ENCODE data around the gene PEX11A. TPM values are rescaled to one million over a fixed set of nuclear protein-coding genes. Genes with fewer than 3 reads are reported as not detected.
"Not testable (repeated sequence)": the region's sequence is repeated elsewhere in the genome, so short reads cannot be mapped to it uniquely, and the experiment has no call there.

Gene PEX11A
- total RNA-seq, 2 donors from 2014 or later = 3.1 to 3.2 TPM

DNA sequence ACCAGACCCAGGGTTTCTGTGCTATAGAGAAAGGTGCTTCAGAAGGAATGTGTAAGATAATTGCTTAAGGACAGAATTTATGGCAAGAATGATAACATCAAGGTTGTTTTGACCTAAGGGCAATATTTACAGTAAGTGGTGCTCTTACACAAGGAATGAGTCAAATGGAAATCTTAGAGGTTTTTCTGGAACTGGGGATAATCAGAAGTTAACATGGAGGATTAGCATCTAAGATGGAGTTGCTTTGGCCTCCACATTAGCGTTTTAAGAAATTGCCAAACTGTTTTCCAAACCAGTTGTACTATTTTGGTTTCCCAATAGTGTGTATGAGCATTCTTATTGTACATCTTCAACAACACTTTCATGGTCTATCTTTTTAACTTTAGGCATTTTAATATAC, 3.1 kb upstream of the PEX11A start:
- no peak for ATAC-seq
- no peak for DNase-seq (ENCODE audit: low spot score)
- H3K27ac Mint-ChIP-seq = no peak overlapping the region
- no peaks in the 10 kb centered on the region for H3K36me3 Mint-ChIP-seq
- H3K9me3 Mint-ChIP-seq = no peaks in the 10 kb centered on the region
- peaks cover 0 to 8% of the 10 kb centered on the region in 2 donors for H3K27me3 Mint-ChIP-seq
- peaks cover 4 to 15% of the 10 kb centered on the region in 2 donors for H3K4me1 Mint-ChIP-seq (ENCODE audit: low read depth in 2 of 2)
- no peak overlapping the region for H3K4me3 Mint-ChIP-seq

GRCh38 chr15:89693091-89693490, 2.5 kb upstream of the PEX11A start:
- DNase-seq (ENCODE audit: low spot score) = no peak
- Mint-ChIP-seq H3K4me1 (ENCODE audit: low read depth in 2 of 2) (peaks cover 4 to 15% of the 10 kb centered on the region in 2 donors), H3K36me3 (no peaks in the 10 kb centered on the region), H3K27me3 (peaks cover 0 to 8% of the 10 kb centered on the region in 2 donors), H3K4me3 (no peak overlapping the region), H3K9me3 (no peaks in the 10 kb centered on the region), H3K27ac (no peak overlapping the region)
- ATAC-seq = no peak

- peak overlapping the region; percentile 70 to 84 for H3K27ac Mint-ChIP-seq
- H3K36me3 Mint-ChIP-seq, ATAC-seq: not testable (repeated sequence)
These were observed 651 bp downstream of the PEX11A start for GRCh38 chr15:89689930-89690275.

GRCh38 chr15:89686522-89686921, 4.0 kb downstream of the PEX11A start:
- ATAC-seq (no peak), DNase-seq (ENCODE audit: low spot score) (no peak)
- Mint-ChIP-seq H3K4me1 (ENCODE audit: low read depth in 2 of 2) (peaks cover 4 to 15% of the 10 kb centered on the region in 2 donors), H3K27me3 (no peaks in the 10 kb centered on the region), H3K4me3 (no peak overlapping the region), H3K36me3 (peaks cover 5% of the 10 kb centered on the region), H3K9me3 (no peaks in the 10 kb centered on the region), H3K27ac (no peak overlapping the region)

More at GRCh38 chr15:89689930-89690275, 651 bp downstream of the PEX11A start:
- DNase-seq (ENCODE audit: low spot score); H3K27me3 Mint-ChIP-seq; H3K9me3 Mint-ChIP-seq: not testable (repeated sequence)
- Mint-ChIP-seq H3K4me1 (ENCODE audit: low read depth in 2 of 2) (peaks cover 4 to 15% of the 10 kb centered on the region in 2 donors), H3K4me3 (peak overlapping the region; percentile 88)

DNA sequence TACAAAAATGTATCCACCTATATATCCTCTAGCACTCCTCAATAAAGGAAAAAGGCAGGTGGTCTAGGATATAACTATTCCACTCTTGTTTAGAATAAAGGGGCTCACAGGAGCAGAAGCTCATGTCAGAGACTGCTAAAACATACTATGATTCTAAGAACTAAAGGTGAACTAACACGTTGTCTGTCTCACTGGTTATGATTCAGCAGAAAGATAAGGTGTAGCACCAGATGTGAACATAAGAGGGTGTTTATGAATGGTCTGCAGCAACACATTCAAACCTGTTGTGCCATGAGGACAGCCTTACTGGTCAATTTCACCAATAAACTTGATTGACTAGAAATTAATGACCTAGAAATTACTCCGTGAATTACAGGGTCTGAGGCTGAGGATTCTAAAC, 4.6 kb downstream of the PEX11A start:
- no peak overlapping the region for H3K4me3 Mint-ChIP-seq

DNA sequence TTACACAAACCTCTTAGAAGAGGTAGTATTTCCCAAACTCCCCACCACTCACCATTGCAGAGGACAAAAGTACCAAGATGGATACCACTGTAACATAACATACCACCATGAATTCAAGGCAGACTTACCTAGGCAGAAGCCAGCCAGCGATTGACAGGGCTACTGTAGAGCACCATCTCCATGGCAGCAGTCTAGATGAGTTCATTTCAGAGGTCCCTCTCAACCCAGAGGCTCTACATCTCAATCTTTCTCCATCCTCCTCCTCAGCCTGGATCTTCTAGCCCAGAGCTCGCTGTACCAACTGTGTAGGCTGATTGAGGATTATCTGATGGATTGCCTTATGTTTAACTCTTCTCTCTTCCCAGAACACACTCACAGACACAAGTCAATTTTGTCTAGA, 9.4 kb downstream of the PEX11A start:
- Mint-ChIP-seq H3K4me1 (ENCODE audit: low read depth in 2 of 2) (no peaks in the 10 kb centered on the region), H3K4me3 (no peak overlapping the region), H3K27ac (no peak overlapping the region), H3K9me3 (no peaks in the 10 kb centered on the region), H3K27me3 (no peaks in the 10 kb centered on the region), H3K36me3 (peaks cover 5% of the 10 kb centered on the region)
- ATAC-seq (no peak), DNase-seq (ENCODE audit: low spot score) (no peak)

More for the DNA sequence above, 4.6 kb downstream of the PEX11A start:
- no peak for DNase-seq (ENCODE audit: low spot score)
- Mint-ChIP-seq H3K27ac (no peak overlapping the region), H3K9me3 (no peaks in the 10 kb centered on the region), H3K36me3 (peaks cover 5% of the 10 kb centered on the region), H3K4me1 (ENCODE audit: low read depth in 2 of 2) (peaks cover 2 to 12% of the 10 kb centered on the region in 2 donors), H3K27me3 (no peaks in the 10 kb centered on the region)
- no peak for ATAC-seq

DNA sequence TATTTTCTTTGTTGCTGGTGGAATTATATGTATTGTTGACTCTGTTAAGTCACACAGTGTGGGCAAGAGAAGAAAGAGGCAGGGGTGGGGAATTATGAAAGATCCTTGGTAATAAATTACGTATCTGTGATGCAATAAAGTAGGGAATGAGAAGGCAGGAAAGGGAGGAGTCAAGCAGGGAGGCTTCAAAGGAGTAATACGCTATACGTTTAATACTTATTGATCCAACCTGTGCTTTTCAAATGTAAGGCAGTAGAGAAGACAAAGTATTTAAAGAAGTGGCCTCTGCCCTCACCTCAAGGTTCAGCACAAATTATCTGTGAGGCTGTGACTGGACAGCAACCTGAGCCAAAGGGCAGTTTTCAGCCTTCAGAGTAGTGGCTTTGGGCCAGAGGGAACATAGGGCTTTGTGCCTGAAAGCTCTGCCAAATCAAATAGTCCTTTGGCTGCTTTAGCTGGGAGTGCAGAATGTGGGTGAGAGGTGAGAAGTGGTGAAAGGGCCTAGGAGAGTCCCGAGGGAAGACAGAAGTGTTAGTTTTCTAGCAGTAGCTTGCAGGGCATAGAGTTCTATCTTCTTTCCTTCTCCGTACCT, 10.2 kb downstream of the PEX11A start:
- H3K27ac Mint-ChIP-seq = no peak overlapping the region
- ATAC-seq (no peak), DNase-seq (ENCODE audit: low spot score) (no peak)
- no peaks in the 10 kb centered on the region for H3K27me3 Mint-ChIP-seq
- H3K9me3 Mint-ChIP-seq = no peaks in the 10 kb centered on the region
- no peak overlapping the region for H3K4me3 Mint-ChIP-seq
- H3K4me1 Mint-ChIP-seq (ENCODE audit: low read depth in 2 of 2) = no peaks in the 10 kb centered on the region
- peaks cover 1% of the 10 kb centered on the region for H3K36me3 Mint-ChIP-seq

GRCh38 chr15:89679212-89679611, 11.3 kb downstream of the PEX11A start, which contains the start of gene PLIN1:
Gene PLIN1, minus strand, starts transcription at chr15:89679367. Its CDS starts 1,878 bp downstream, at chr15:89677489.
- H3K36me3 Mint-ChIP-seq = no peaks in the 10 kb centered on the region
- no peaks in the 10 kb centered on the region for H3K27me3 Mint-ChIP-seq
- no peak for DNase-seq (ENCODE audit: low spot score)
- ATAC-seq = no peak
- no peaks in the 10 kb centered on the region for H3K9me3 Mint-ChIP-seq
- no peak within 1 kb of the TSS for H3K4me3 Mint-ChIP-seq
- H3K4me1 Mint-ChIP-seq (ENCODE audit: low read depth in 2 of 2) = no peaks in the 10 kb centered on the region
- no peak within 1 kb of the TSS for H3K27ac Mint-ChIP-seq

GRCh38 chr15:89677381-89677780, 13.2 kb downstream of the PEX11A start:
- H3K9me3 Mint-ChIP-seq = no peaks in the 10 kb centered on the region
- no peaks in the 10 kb centered on the region for H3K4me1 Mint-ChIP-seq (ENCODE audit: low read depth in 2 of 2)
- no peak overlapping the region for H3K27ac Mint-ChIP-seq

GRCh38 chr15:89675606-89676005, 14.9 kb downstream of the PEX11A start:
- DNase-seq (ENCODE audit: low spot score) (no peak), ATAC-seq (no peak)
- Mint-ChIP-seq H3K4me1 (ENCODE audit: low read depth in 2 of 2) (no peaks in the 10 kb centered on the region), H3K27ac (no peak overlapping the region), H3K36me3 (no peaks in the 10 kb centered on the region), H3K9me3 (no peaks in the 10 kb centered on the region), H3K27me3 (peaks cover 0 to 3% of the 10 kb centered on the region in 2 donors), H3K4me3 (no peak overlapping the region)

More at GRCh38 chr15:89677381-89677780, 13.2 kb downstream of the PEX11A start:
- Mint-ChIP-seq H3K27me3 (peaks cover 0 to 3% of the 10 kb centered on the region in 2 donors), H3K4me3 (no peak overlapping the region), H3K36me3 (no peaks in the 10 kb centered on the region)
- ATAC-seq (no peak), DNase-seq (ENCODE audit: low spot score) (no peak)

DNA sequence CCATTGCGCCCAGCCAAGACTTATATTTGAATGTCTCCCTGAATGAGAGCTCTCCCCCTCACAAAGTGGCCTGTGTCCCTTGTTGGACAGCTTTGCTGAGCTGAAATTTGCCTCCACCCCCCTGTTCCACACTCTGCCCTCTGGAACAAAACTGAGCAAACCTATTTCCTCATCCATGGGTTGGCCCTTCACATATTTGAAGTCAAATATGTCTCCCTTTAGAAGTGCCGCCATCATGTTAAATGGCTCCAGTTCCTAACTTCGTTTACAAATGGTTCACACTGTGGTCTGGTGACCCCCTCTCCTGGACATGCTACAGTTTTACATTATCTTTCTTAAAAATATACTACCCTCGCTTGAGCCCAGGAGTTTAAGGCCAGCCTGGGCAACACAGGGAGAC, 16.0 kb downstream of the PEX11A start:
- Mint-ChIP-seq H3K27ac (no peak overlapping the region), H3K4me3 (no peak overlapping the region), H3K36me3 (no peaks in the 10 kb centered on the region), H3K4me1 (ENCODE audit: low read depth in 2 of 2) (no peaks in the 10 kb centered on the region), H3K9me3 (no peaks in the 10 kb centered on the region), H3K27me3 (peaks cover 0 to 3% of the 10 kb centered on the region in 2 donors)
- DNase-seq (ENCODE audit: low spot score) (no peak), ATAC-seq (no peak)

DNA sequence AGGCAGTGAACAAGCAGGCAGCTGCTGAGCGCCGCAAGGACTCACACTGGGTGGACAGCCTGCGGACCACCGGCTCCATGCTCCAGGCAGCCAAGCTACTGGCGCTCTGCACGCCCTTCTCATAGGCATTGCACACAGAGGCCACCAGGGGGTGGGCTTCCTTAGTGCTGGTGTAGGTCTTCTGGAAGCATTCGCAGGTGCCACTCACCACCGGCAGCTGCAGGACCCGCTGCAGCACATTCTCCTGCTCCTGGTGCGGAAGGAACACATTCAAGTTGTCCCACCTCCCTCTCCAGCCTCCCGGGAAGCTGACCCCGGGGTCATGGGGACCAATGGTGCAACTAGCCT, 17.4 kb downstream of the PEX11A start:
- Mint-ChIP-seq H3K4me3 (no peak overlapping the region), H3K9me3 (no peaks in the 10 kb centered on the region), H3K27ac (no peak overlapping the region), H3K36me3 (no peaks in the 10 kb centered on the region), H3K4me1 (ENCODE audit: low read depth in 2 of 2) (no peaks in the 10 kb centered on the region), H3K27me3 (peaks cover 0 to 3% of the 10 kb centered on the region in 2 donors)
- no peak for ATAC-seq
- DNase-seq (ENCODE audit: low spot score) = no peak

DNA sequence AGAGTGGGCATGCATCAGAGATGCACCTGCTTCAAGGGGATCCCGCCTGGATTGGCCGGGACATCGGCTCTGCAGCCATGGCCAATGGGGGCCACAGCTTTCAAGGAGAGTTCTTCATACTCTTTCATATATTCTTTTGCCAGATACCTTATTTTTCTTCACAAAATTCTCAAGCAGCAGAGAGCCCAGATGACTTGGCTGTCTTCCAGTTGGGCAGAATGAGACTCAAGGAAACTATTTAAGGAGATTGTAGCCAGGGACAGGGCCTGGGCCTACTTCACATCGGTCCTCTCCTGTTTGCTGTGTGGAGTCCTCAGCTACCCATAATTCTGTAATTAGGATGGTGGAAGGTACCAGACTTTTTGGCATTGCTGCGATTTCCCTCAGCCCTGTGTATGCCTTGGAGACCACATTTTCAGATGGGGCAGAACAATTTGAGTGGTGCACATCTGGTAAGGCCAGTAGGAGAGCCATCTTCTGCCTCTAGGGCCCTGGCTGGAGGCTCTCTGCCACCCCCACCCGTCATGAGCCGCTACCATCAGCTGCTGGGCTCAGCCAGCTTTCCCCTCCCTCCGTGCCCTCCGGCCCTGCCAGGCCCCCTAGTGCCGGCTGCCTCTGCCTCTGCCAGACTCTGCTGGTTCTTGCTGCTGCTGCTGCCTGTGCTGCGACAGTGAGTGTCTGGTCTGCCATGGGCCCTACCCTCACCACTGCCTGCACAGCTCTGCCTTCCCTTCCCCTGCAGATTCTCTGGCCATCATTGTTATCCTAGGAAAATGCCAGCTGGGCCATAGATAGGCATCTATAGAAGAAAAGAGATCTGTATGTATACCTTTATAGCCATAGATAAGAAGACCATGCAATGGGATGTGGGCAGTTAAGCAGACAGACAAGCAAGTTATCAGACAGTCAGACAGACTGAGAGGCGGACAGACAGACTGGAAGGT, 18.1 kb downstream of the PEX11A start:
- no peak overlapping the region for H3K27ac Mint-ChIP-seq
- DNase-seq (ENCODE audit: low spot score) (no peak), ATAC-seq (no peak)
- peaks cover 0 to 3% of the 10 kb centered on the region in 2 donors for H3K27me3 Mint-ChIP-seq
- H3K9me3 Mint-ChIP-seq = no peaks in the 10 kb centered on the region
- H3K36me3 Mint-ChIP-seq = no peaks in the 10 kb centered on the region
- no peaks in the 10 kb centered on the region for H3K4me1 Mint-ChIP-seq (ENCODE audit: low read depth in 2 of 2)
- H3K4me3 Mint-ChIP-seq = no peak overlapping the region

DNA sequence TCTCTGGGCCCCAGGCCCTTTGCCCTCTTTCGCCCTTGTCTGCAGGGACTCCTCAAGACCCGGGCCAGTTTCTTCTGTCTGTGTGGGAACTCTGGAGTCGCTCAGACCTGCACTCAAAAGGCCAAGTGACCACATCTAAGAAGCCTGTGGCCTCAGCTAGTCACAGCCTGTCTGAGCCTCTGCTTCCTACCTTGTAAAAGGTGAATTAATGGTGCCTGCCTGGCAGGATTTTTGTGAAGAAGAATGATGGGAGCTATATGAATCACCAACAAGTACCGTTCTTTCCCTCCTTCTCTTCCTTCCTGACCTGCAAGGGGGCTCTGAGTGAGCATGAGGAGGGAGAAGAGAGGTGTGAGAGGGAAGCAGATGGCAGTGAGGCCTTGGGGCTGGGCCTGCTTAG, 18.9 kb downstream of the PEX11A start:
- no peak for DNase-seq (ENCODE audit: low spot score)
- Mint-ChIP-seq H3K27ac (no peak overlapping the region), H3K27me3 (peaks cover 0 to 3% of the 10 kb centered on the region in 2 donors), H3K36me3 (no peaks in the 10 kb centered on the region), H3K4me1 (ENCODE audit: low read depth in 2 of 2) (no peaks in the 10 kb centered on the region), H3K4me3 (no peak overlapping the region), H3K9me3 (no peaks in the 10 kb centered on the region)
- no peak for ATAC-seq

All from natural killer cell treated with Interleukin-12 subunit alpha and Interleukin-12 subunit beta and Interleukin-15 and Interleukin-18, amount 100 ng/mL, for 72 hours (primary cell).